HEK293T (cell line): ENCODE results near the gene MYO9A.

Experiments used
- CTCF ChIA-PET: fragments of 350-600 bp; formaldehyde crosslinking; extraction: SDS; loops from one replicate; lab custom pipeline; 2021; ENCODE audit warnings: antibody characterized with exemption, inconsistent platforms; lab: Yijun Ruan, JAX
- POLR2A ChIA-PET: fragments of 350-600 bp; formaldehyde crosslinking; extraction: SDS; loops from one replicate; lab custom pipeline; 2020; ENCODE audit warnings: antibody characterized with exemption, inconsistent platforms; lab: Yijun Ruan, JAX
- DNase-seq: peaks from one replicate; pipeline ENCODE4 v3.0.0; 2012; ENCODE audit warnings: mixed read lengths; ENCODE audit errors: extremely low spot score
- ARNT ChIP-seq: fragments of 450-650 bp; IDR thresholded peaks from 2 replicates; pipeline ENCODE4 v1.6.1; 2017; ENCODE audit warnings: mild to moderate bottlenecking
- BHLHE40 ChIP-seq: fragments of 450-650 bp; IDR thresholded peaks from 2 replicates; pipeline ENCODE4 v1.6.1; 2016; ENCODE audit warnings: mild to moderate bottlenecking, moderate library complexity, borderline replicate concordance
- CTBP1 ChIP-seq: fragments of 450-650 bp; IDR thresholded peaks from 2 replicates; pipeline ENCODE4 v1.6.1; 2016; ENCODE audit warnings: borderline replicate concordance
- ELF4 ChIP-seq: fragments of 450-650 bp; IDR thresholded peaks from 2 replicates; pipeline ENCODE4 v1.6.1; 2017; ENCODE audit warnings: antibody characterized with exemption
- FOXA1 ChIP-seq: fragments of 450-650 bp; IDR thresholded peaks from 2 replicates; pipeline ENCODE4 v1.6.1; 2016; ENCODE audit warnings: mild to moderate bottlenecking
- FOXK2 ChIP-seq: fragments of 450-650 bp; IDR thresholded peaks from 2 replicates; pipeline ENCODE4 v1.6.1; 2016; ENCODE audit warnings: mild to moderate bottlenecking
- FOXM1 ChIP-seq: fragments of 450-650 bp; IDR thresholded peaks from 2 replicates; pipeline ENCODE4 v1.6.1; 2017; ENCODE audit warnings: mild to moderate bottlenecking, borderline replicate concordance
- HDGF ChIP-seq: fragments of 450-650 bp; IDR thresholded peaks from 2 replicates; pipeline ENCODE4 v1.6.1; 2017; ENCODE audit warnings: antibody characterized with exemption, borderline replicate concordance
- L3MBTL2 ChIP-seq: fragments of 450-650 bp; conservative IDR thresholded peaks from 2 replicates; pipeline ENCODE4 v1.6.1; 2016; ENCODE audit warnings: mild to moderate bottlenecking
- LEF1 ChIP-seq: fragments of 450-650 bp; IDR thresholded peaks from 2 replicates; pipeline ENCODE4 v1.6.1; 2017; ENCODE audit warnings: mild to moderate bottlenecking, borderline replicate concordance
- NFRKB ChIP-seq: fragments of 450-650 bp; IDR thresholded peaks from 2 replicates; pipeline ENCODE4 v1.6.1; 2016; ENCODE audit warnings: mild to moderate bottlenecking, moderate library complexity
- SP1 ChIP-seq: fragments of 450-650 bp; IDR thresholded peaks from 2 replicates; pipeline ENCODE4 v1.6.1; 2017
- SUZ12 ChIP-seq: fragments of 450-650 bp; IDR thresholded peaks from 2 replicates; pipeline ENCODE4 v1.6.1; 2016; ENCODE audit warnings: mild to moderate bottlenecking
- TARDBP ChIP-seq: fragments of 450-650 bp; IDR thresholded peaks from 2 replicates; pipeline ENCODE4 v1.6.1; 2016
- ZNF384 ChIP-seq: fragments of 450-650 bp; IDR thresholded peaks from 2 replicates; pipeline ENCODE4 v1.6.1; 2016
- TF ChIP-seq, protein P1 (sequence below): fragments of 450-650 bp; IDR thresholded peaks from 2 replicates; pipeline ENCODE4 v1.6.1; 2016

Gene MYO9A

DNA sequence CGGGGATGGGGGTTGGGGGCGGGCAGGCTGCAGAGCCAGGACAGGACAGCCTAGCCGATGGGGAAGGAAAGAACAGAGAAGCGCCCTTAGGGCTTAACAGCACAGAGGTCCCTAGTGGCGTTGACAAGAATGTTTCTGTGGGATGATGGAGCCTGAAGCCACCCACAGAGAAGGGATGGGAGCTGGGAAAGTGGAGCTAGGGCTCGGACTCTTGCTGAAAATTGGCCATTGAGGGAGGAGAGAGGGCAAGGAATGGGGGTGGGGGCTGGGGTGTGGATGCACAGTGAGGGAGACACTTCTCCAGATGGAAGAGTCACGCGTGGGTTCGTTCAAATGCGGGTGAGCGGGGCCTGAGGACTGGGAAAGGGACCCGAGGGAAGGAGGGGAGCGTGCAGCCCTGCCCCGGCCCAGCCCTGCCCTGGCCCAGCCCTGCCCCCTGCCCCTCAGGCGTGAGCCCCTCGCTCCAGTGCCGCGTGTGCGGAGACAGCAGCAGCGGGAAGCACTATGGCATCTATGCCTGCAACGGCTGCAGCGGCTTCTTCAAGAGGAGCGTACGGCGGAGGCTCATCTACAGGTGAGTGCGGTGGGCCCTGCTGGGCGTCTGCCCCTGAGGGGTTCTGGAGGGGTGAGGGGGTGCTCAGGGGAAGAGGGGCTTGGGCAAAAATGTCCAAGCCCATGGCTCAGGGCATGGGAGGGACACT is 306.8 kb downstream of the MYO9A start:
- no peak for TF ChIP-seq FOXA1
- POLR2A ChIA-PET = no interaction called here
- no peak for DNase-seq
- CTCF ChIA-PET = no interaction called here

DNA sequence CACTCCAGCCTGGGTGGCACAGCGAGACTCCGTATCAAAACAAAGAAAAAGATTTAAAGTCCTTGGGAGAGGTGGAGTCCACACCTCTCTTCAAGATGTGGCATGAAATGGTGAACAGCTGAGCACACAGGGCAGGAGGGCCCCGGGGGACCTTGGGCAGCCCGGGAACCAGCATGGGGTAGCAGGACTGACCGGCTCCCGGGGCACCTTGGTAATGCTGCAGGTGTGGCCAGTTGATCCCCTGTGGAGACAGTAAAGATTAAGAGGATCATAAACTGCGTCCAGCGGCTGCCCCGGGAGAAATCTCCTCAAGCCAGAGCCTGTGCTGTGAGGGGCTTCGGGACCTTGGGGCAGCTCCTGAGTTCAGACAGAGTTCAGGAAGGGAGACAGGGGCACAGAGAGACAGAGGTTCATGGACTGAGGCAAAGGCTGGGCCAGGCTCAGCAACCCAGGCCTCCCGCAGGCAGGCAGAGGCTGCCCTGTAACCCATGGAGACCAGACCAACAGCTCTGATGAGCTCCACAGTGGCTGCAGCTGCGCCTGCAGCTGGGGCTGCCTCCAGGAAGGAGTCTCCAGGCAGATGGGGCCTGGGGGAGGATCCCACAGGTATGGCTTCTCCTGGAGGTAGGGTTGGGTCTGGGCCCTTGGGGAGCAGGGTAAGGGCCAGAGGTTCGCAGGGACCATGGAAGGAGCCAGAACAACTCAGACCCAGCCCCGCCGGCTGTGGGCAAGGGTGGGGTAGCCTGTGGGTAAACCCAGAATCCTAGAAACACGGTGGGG is 307.5 kb downstream of the MYO9A start, which contains the start of gene NR2E3:
Gene NR2E3, plus strand, starts transcription at position 299 of the 780 bp plus-strand sequence. Its CDS starts 190 bp downstream, at position 489.
- ChIA-PET POLR2A (no interaction called here), CTCF (no interaction called here)
- no peak for DNase-seq
- no peak for TF ChIP-seq HDGF
- TF ChIP-seq ARNT = no peak
- no peak for TF ChIP-seq TARDBP
- no peak for TF ChIP-seq BHLHE40
- TF ChIP-seq, protein P1, sequence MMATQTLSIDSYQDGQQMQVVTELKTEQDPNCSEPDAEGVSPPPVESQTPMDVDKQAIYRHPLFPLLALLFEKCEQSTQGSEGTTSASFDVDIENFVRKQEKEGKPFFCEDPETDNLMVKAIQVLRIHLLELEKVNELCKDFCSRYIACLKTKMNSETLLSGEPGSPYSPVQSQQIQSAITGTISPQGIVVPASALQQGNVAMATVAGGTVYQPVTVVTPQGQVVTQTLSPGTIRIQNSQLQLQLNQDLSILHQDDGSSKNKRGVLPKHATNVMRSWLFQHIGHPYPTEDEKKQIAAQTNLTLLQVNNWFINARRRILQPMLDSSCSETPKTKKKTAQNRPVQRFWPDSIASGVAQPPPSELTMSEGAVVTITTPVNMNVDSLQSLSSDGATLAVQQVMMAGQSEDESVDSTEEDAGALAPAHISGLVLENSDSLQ = no peak
- no peak for TF ChIP-seq FOXA1
- no peak for TF ChIP-seq LEF1
- TF ChIP-seq NFRKB = no peak
- no peak for TF ChIP-seq SUZ12
- TF ChIP-seq ELF4 = no peak
- TF ChIP-seq L3MBTL2 = no peak
- TF ChIP-seq FOXK2 = no peak

DNA sequence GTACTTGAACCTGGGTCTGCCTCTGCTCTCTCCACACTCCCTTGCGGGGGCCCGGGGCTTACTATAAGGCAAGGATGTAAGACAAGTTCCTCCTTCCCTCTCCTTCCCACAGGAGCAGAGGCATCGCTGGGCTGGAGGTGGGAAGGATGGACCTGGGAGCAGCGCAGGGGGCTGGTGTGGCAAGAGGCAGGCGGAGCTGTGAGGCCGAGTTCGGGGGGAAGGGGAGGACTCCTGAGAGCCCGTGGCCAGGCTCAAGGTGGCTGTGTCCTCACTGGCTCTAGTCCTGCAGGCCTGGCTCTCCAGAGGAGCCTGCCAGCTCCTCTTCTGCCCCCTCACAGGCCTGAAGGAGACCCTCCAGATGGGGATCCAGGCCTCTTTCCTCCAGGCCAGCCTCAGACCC is 308.6 kb downstream of the MYO9A start:
- POLR2A ChIA-PET = no interaction called here
- TF ChIP-seq ZNF384 (no peak), FOXM1 (no peak), HDGF (no peak)
- no peak for DNase-seq
- CTCF ChIA-PET = no interaction called here

DNA sequence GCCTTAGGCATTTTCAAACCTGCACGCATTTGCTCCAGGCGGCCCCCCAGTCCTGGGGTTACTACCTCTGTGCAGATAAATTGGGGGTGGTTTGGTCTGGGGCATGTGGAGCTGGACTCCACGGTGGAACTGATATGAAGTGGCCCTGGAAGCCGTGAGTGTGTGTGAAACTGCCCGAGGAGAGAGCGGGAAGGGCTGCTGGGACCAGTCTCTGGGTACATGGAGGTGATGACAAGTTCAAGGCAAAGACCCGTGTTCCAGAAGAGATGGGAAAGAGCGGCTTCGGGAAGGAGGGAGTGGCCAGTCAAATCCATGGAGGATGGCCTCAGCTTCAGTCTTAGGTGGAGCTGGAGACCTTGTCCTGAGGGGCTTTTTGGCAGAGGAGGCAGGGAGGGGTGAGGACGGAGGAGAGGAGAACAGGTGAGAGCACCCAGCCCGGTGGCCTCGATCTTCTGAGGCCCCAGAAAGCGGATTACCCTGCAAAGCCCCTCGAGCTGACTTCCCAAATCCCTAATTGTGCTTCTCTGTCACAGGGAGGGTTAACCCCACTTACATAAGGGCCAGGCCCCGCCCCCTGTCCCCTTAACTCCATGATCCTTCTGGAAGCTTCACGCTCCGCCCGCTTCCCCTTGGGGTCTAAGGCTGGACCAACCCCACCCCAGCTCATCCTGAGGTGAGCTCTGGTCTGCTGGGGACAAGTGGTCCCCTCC is 309.5 kb downstream of the MYO9A start:
- DNase-seq = no peak
- ChIA-PET POLR2A (no interaction called here), CTCF (interaction anchor here (0.6 kb wide), 1 partner anchor 628 kb away, joined by 3 read pairs; no protein-coding TSS in a partner anchor)
- TF ChIP-seq FOXK2 = no peak
- no peak for TF ChIP-seq ZNF384
- TF ChIP-seq LEF1 = no peak
- TF ChIP-seq TARDBP = no peak
- TF ChIP-seq FOXM1 = no peak
- no peak for TF ChIP-seq L3MBTL2
- TF ChIP-seq BHLHE40 = no peak
- TF ChIP-seq ELF4 = no peak
- TF ChIP-seq ARNT = no peak
- no peak for TF ChIP-seq NFRKB
- no peak for TF ChIP-seq HDGF
- no peak for TF ChIP-seq SUZ12
- TF ChIP-seq, protein P1 = no peak
- TF ChIP-seq SP1 = no peak
- no peak for TF ChIP-seq CTBP1
- no peak for TF ChIP-seq FOXA1

DNA sequence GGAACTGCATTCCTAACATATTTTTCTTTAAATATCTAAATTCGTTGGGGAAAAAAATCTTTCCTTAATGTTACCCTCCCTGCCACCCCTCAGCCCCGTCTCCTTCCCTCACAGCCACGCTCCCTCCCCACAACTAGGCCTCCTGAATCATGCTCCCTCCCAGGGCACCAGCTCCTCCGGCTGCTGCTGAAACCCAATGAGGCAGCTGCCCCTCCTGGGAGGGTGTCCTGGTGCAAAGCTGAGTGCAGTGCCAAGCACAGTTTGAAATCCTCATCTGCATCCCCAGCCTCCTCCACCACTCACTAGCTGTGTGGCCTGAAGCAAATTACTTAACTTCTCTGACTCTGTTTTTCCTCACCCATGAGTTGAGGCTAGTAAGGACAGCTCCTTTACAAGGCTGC is 310.3 kb downstream of the MYO9A start:
- ChIA-PET CTCF (no interaction called here), POLR2A (no interaction called here)
- no peak for TF ChIP-seq ELF4
- TF ChIP-seq L3MBTL2 = no peak
- no peak for TF ChIP-seq ZNF384
- TF ChIP-seq NFRKB = no peak
- TF ChIP-seq CTBP1 = no peak
- TF ChIP-seq FOXK2 = no peak
- no peak for TF ChIP-seq LEF1
- DNase-seq = no peak

DNA sequence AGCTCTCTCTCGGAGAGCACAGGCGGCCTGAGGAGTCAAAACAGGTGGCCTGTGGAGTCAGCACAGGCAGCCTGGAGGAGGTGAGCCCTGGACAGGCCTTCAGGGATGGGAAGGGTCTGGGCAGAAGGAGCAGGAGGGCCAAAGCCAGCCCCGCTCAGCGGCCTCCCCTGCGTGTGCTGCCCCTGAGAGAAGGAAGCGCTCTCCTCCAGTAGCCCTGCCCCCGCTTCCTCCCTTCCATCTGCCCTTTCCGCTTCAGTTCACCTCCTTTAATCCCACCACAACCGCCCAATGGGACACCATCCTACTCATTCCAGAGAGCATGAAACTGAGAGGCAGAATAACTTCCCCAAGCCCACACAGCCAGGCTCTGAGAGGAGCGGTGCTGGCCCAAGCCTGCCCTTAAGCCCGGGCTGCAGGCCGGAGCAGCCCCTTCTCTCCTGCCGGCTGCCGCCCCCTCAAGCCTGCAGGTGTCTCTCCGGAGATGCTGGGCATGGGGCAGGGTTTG is 310.8 kb downstream of the MYO9A start:
- POLR2A ChIA-PET = no interaction called here
- TF ChIP-seq SUZ12 (no peak), FOXK2 (no peak), FOXM1 (no peak), HDGF (no peak), NFRKB (no peak), SP1 (no peak)
- CTCF ChIA-PET = interaction anchor here (0.7 to 1.5 kb wide), 2 partner anchors 26 to 64 kb away, joined by 4 read pairs; no protein-coding TSS in a partner anchor
- DNase-seq = no peak

DNA sequence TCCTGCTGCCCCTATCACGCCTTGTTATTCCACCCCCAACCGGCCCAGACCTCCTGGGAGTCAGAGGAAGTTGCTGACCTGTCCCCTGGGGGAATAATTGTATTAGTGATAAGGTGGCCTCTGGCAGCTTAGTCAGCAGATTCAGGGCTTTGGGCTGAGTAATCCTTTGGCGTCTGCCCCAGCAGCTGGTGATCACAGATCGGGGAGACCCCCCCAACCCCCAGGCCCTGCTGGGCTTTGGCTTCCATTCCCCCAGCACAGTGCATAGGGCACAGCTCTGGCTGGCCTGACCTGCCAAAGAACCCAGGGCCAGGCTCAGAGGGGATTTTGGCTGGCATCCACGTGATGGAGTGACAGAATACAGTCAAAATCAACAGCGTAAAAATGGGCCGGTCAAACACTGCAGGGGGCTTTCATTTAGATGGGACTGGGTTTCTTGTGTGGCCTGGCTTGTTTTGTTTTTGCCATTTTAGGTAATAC is 311.5 kb downstream of the MYO9A start:
- ChIA-PET CTCF (interaction anchor here (0.7 to 1.5 kb wide), 2 partner anchors 25 to 63 kb away, joined by 4 read pairs; no protein-coding TSS in a partner anchor), POLR2A (no interaction called here)
- TF ChIP-seq FOXK2 (no peak), FOXM1 (no peak)
- DNase-seq = no peak
